Calu3 (cell line): ENCODE data around the gene RBM42. TPM values are rescaled to one million over a fixed set of nuclear protein-coding genes. Genes with fewer than 3 reads are reported as not detected.

Source experiments
- BruUV-seq: library from RNA; stranded (reverse); fragments of 400-500 nt; replicated peaks from 2 replicates; lab custom pipeline; 2021; lab: Mats Ljungman, UMichigan
- CTCF ChIA-PET: fragments of 300-600 bp; sonication (Branson Sonifier 250); formaldehyde crosslinking; loops from one replicate; lab custom pipeline; 2022; ENCODE audit warnings: antibody characterized with exemption; lab: Charles Lee
- DNase-seq: peaks from one replicate; pipeline ENCODE4 v3.0.0; 2022
- H3K27ac Mint-ChIP-seq: one replicate; pipeline ENCODE4 v1.8.0; 2022; ENCODE audit warnings: mixed read lengths; ENCODE audit not compliant: unreplicated experiment
- H3K27me3 Mint-ChIP-seq: one replicate; pipeline ENCODE4 v1.8.0; 2022; ENCODE audit warnings: mixed read lengths; ENCODE audit not compliant: unreplicated experiment
- H3K36me3 Mint-ChIP-seq: one replicate; pipeline ENCODE4 v1.8.0; 2022; ENCODE audit warnings: mild to moderate bottlenecking, moderate library complexity, mixed read lengths; ENCODE audit not compliant: insufficient read depth, unreplicated experiment
- H3K4me1 Mint-ChIP-seq: one replicate; pipeline ENCODE4 v1.8.0; 2022; ENCODE audit warnings: mild to moderate bottlenecking, low read depth, mixed read lengths; ENCODE audit not compliant: unreplicated experiment
- H3K4me3 Mint-ChIP-seq: one replicate; pipeline ENCODE4 v1.8.0; 2022; ENCODE audit warnings: mild to moderate bottlenecking, low read depth, moderate library complexity, mixed read lengths; ENCODE audit not compliant: unreplicated experiment
- H3K9me3 Mint-ChIP-seq: one replicate; pipeline ENCODE4 v1.8.0; 2022; ENCODE audit warnings: low read depth, mixed read lengths; ENCODE audit not compliant: unreplicated experiment
- intact Hi-C: fragments of 100-400 bp; cut with micrococcal nuclease; formaldehyde crosslinking; loops from one replicate; pipeline ENCODE4 v1.10.0; 2022; ENCODE audit not compliant: unreplicated experiment
- total RNA-seq: library from RNA; stranded (reverse); gene quantifications from 2 replicates; pipeline ENCODE4 v1.2.3, GENCODE V29; 2022
- TF ChIP-seq, protein P1 (sequence below): fragments of 200-600 bp; IDR thresholded peaks from one replicate; pipeline ENCODE4 v1.8.0; 2022; ENCODE audit warnings: antibody characterized with exemption; ENCODE audit not compliant: unreplicated experiment

RBM42 gene
- total RNA-seq, 1 experiment from 2014 or later: 148 TPM

DNA sequence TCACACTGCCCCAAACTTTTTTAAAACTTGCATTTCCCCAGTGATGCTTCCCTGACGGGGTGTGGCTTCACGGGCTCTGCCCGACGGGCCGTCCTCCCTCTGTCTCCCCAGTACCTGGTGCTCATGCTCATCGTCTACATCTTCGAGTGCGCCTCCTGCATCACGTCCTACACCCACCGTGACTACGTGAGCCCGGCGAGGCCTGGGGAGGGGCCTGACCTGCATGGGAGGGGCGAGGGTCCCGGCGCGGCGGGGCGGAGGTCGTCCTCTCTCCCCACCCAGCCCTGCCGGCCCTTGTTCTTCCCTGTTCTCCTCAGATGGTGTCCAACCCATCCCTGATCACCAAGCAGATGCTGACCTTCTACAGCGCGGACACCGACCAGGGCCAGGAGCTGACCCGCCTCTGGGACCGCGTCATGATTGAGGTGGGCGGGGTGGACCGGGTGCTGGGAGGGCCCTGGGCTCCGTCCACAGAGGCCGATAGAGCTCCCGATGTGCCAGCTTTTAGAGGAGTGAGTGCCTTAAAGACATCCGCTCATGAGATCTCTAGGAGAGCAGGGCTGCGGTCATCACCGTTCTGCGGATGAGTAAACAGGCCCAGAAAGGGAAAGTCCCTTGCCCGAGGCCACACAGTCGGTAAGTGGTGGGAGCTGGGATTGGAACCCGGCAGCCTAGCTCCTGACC is 44.4 kb downstream of the RBM42 start:
- no peaks in the 10 kb centered on the region for H3K36me3 Mint-ChIP-seq
- H3K27me3 Mint-ChIP-seq: peaks cover 69% of the 10 kb centered on the region
- no peak overlapping the region for H3K27ac Mint-ChIP-seq
- CTCF ChIA-PET: interaction anchor here (0.8 to 1.1 kb wide), 2 partner anchors 29 to 163 kb away, joined by 3 to 4 read pairs; no protein-coding TSS in a partner anchor
- BruUV-seq: no TSS peak
- peak; percentile 74 for DNase-seq
- peaks cover 19% of the 10 kb centered on the region for H3K4me1 Mint-ChIP-seq
- no peaks in the 10 kb centered on the region for H3K9me3 Mint-ChIP-seq
- intact Hi-C loops: no loop called here
- TF ChIP-seq, protein P1, sequence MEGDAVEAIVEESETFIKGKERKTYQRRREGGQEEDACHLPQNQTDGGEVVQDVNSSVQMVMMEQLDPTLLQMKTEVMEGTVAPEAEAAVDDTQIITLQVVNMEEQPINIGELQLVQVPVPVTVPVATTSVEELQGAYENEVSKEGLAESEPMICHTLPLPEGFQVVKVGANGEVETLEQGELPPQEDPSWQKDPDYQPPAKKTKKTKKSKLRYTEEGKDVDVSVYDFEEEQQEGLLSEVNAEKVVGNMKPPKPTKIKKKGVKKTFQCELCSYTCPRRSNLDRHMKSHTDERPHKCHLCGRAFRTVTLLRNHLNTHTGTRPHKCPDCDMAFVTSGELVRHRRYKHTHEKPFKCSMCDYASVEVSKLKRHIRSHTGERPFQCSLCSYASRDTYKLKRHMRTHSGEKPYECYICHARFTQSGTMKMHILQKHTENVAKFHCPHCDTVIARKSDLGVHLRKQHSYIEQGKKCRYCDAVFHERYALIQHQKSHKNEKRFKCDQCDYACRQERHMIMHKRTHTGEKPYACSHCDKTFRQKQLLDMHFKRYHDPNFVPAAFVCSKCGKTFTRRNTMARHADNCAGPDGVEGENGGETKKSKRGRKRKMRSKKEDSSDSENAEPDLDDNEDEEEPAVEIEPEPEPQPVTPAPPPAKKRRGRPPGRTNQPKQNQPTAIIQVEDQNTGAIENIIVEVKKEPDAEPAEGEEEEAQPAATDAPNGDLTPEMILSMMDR: no peak
- H3K4me3 Mint-ChIP-seq: peak overlapping the region; percentile 77

DNA sequence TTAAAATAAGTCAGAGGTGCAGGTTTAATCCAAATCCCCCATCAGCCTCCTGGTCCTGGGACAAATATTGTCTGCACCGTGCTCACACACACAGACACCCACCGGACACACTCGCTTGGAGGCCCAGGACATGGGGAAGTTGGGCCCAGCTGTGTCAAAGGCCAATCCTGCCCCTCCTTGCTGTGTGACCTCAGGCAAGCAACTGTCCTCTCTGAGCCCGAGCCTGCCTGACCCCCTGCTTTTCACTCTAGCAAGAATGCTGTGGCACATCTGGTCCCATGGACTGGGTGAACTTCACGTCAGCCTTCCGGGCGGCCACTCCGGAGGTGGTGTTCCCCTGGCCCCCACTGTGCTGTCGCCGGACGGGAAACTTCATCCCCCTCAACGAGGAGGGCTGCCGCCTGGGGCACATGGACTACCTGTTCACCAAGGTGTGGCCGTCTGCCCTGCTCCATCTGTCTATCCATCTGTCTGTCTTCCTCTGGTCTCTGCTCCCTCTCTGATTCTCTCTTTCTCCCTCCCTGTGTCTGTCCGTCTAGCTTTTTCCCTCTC is 46.8 kb downstream of the RBM42 start:
- no peaks in the 10 kb centered on the region for H3K36me3 Mint-ChIP-seq
- no TSS peak for BruUV-seq

More for the DNA sequence above, 46.8 kb downstream of the RBM42 start:
- Mint-ChIP-seq H3K9me3 (no peaks in the 10 kb centered on the region), H3K27me3 (peaks cover 45% of the 10 kb centered on the region), H3K4me1 (peaks cover 9% of the 10 kb centered on the region), H3K4me3 (no peak overlapping the region), H3K27ac (no peak overlapping the region)
- TF ChIP-seq, protein P1: no peak
- no peak for DNase-seq
- intact Hi-C loops: no loop called here
- CTCF ChIA-PET: no interaction called here

Other genes starting within 250 kb of the RBM42 start
- gene FFAR2, start 180.8 kb upstream of the RBM42 start, total RNA-seq: not detected in 2 replicates
- gene KRTDAP, start 138.6 kb upstream of the RBM42 start, total RNA-seq: not detected in 2 replicates
- gene DMKN, start 115.4 kb upstream of the RBM42 start, total RNA-seq: 218 and 224 TPM in 2 replicates
- not detected in 2 replicates for gene SBSN, start 100.7 kb upstream of the RBM42 start, total RNA-seq
- gene GAPDHS, start 95.6 kb upstream of the RBM42 start, total RNA-seq: not detected in 2 replicates
- 114 and 118 TPM in 2 replicates for gene TMEM147, start 83.4 kb upstream of the RBM42 start, total RNA-seq
- gene ATP4A, start 65.4 kb upstream of the RBM42 start, total RNA-seq: not detected in 2 replicates
- not detected in 2 replicates for gene PMIS2, start 42.9 kb upstream of the RBM42 start, total RNA-seq
- gene HAUS5, start 16.3 kb upstream of the RBM42 start, total RNA-seq: 35.3 and 38.0 TPM in 2 replicates
- 1.3 TPM in 1 of 2 replicates, not detected in the other for gene ETV2, start 12.7 kb downstream of the RBM42 start, total RNA-seq
- gene COX6B1, start 19.3 kb downstream of the RBM42 start, total RNA-seq: 488 and 497 TPM in 2 replicates
- not detected in 2 replicates for gene UPK1A, start 37.5 kb downstream of the RBM42 start, total RNA-seq
- not detected in 2 replicates for gene ZBTB32, start 75.5 kb downstream of the RBM42 start, total RNA-seq
- gene KMT2B, start 89.0 kb downstream of the RBM42 start, total RNA-seq: 65.2 and 65.3 TPM in 2 replicates
- gene IGFLR1, start 113.4 kb downstream of the RBM42 start, total RNA-seq: 9.2 and 9.9 TPM in 2 replicates
- gene U2AF1L4, start 116.4 kb downstream of the RBM42 start, total RNA-seq: 15.1 and 16.2 TPM in 2 replicates
- 114 and 126 TPM in 2 replicates for gene PSENEN, start 116.6 kb downstream of the RBM42 start, total RNA-seq
- gene LIN37, start 119.5 kb downstream of the RBM42 start, total RNA-seq: 12.4 and 15.9 TPM in 2 replicates
- 0.71 and 0.93 TPM in 2 replicates for gene HSPB6, start 128.0 kb downstream of the RBM42 start, total RNA-seq
- gene PROSER3, start 129.1 kb downstream of the RBM42 start, total RNA-seq: 70.3 and 70.7 TPM in 2 replicates
- gene ARHGAP33, start 146.5 kb downstream of the RBM42 start, total RNA-seq: 16.8 and 27.0 TPM in 2 replicates
- not detected in 2 replicates for gene PRODH2, start 183.8 kb downstream of the RBM42 start, total RNA-seq
- gene NPHS1, start 223.5 kb downstream of the RBM42 start, total RNA-seq: not detected in 2 replicates
- gene KIRREL2, start 227.9 kb downstream of the RBM42 start, total RNA-seq: 0.17 and 0.26 TPM in 2 replicates
- 11.5 and 15.8 TPM in 2 replicates for gene APLP1, start 239.5 kb downstream of the RBM42 start, total RNA-seq